ENCODE results near the gene FITM1. TPM values are rescaled to one million over a fixed set of nuclear protein-coding genes. Genes with fewer than 3 reads are reported as not detected.

FITM1 gene
- total and polyA plus RNA-seq, 2 experiments from 2014 or later, result 0.53 TPM; not detected in 1

- Histone ChIP-seq H4K20me1 (replicated peaks; ENCODE audit: insufficient read depth) (peaks cover 5% of the 10 kb centered on the region; the same call in 1 of the 2 replicates), H3K9me2 (ENCODE audit: insufficient read depth) (no peaks in the 10 kb centered on the region), H3K4me2 (no peak overlapping the region), H3K27ac (ENCODE audit: low read depth) (no peak overlapping the region), H3F3A (replicated peaks; ENCODE audit: low read depth) (peaks cover 5% of the 10 kb centered on the region; the same call in 1 of the 2 replicates), H3K79me2 (replicated peaks; ENCODE audit: insufficient read depth) (no peaks in the 10 kb centered on the region), H3K4me3 (no peak overlapping the region), H3K4me1 (ENCODE audit: insufficient read depth) (no peaks in the 10 kb centered on the region), H2AFZ (no peak overlapping the region), H3K36me3 (ENCODE audit: insufficient read depth) (peaks cover 31% of the 10 kb centered on the region), H3K27me3 (ENCODE audit: insufficient read depth) (no peaks in the 10 kb centered on the region)
- DNase-seq (ENCODE audit: low spot score) (no peak), ATAC-seq (no peak)
- no peak overlapping the region for H3K4me3 Mint-ChIP-seq
- no peak for TF ChIP-seq ZNF462 (CRISPR knock-in tag; IDR thresholded peaks at IDR 0.05)
- no peak for TF ChIP-seq STAT1 (IDR thresholded peaks at IDR 0.05; ENCODE audit: unreplicated experiment)
- TF ChIP-seq ZNF331 (CRISPR knock-in tag; IDR thresholded peaks at IDR 0.05; ENCODE audit: low read depth), result no peak
- TF ChIP-seq POLR2AphosphoS5 (IDR thresholded peaks at IDR 0.05; ENCODE audit: low read depth), result no peak
- no peak for TF ChIP-seq CTCF (conservative IDR thresholded peaks at IDR 0.05; ENCODE audit: low read depth in 2 of 2)
- no peak for TF ChIP-seq NANOG (IDR thresholded peaks at IDR 0.05; ENCODE audit: borderline replicate concordance)
- TF ChIP-seq ZNF114 (CRISPR knock-in tag; IDR thresholded peaks at IDR 0.05), result no peak
- no peak for TF ChIP-seq CREB1 (CRISPR knock-in tag; IDR thresholded peaks at IDR 0.05; ENCODE audit: low read depth)
- no peak for TF ChIP-seq EZH2phosphoT487 (IDR thresholded peaks at IDR 0.05; ENCODE audit: unreplicated experiment)
- no peak for TF ChIP-seq JUNB (IDR thresholded peaks at IDR 0.05; ENCODE audit: unreplicated experiment)
- no peak for TF ChIP-seq REST (IDR thresholded peaks at IDR 0.05; ENCODE audit: unreplicated experiment)
- no peak for TF ChIP-seq EZH2 (IDR thresholded peaks at IDR 0.05; ENCODE audit: low read depth, unreplicated experiment)
- peaks cover 5% of the 10 kb centered on the region for H3K27me3 Mint-ChIP-seq (ENCODE audit: insufficient read depth, low read depth, poor library complexity)
- H3K27ac Mint-ChIP-seq, result no peak overlapping the region
- H3K36me3 Mint-ChIP-seq (ENCODE audit: low read depth), result peaks cover 77% of the 10 kb centered on the region
- peaks cover 14% of the 10 kb centered on the region for H3K9me3 Mint-ChIP-seq
- H3K4me1 Mint-ChIP-seq, result peaks cover 3% of the 10 kb centered on the region; the same call in 1 of the 3 replicates
Measured at GRCh38 chr14:24102357-24103048, 28.0 kb upstream of the FITM1 start.
